ENCODE data around the gene B3GNT7.
"Not testable (repeated sequence)": the region's sequence is repeated elsewhere in the genome, so short reads cannot be mapped to it uniquely, and the experiment has no call there.

DNA sequence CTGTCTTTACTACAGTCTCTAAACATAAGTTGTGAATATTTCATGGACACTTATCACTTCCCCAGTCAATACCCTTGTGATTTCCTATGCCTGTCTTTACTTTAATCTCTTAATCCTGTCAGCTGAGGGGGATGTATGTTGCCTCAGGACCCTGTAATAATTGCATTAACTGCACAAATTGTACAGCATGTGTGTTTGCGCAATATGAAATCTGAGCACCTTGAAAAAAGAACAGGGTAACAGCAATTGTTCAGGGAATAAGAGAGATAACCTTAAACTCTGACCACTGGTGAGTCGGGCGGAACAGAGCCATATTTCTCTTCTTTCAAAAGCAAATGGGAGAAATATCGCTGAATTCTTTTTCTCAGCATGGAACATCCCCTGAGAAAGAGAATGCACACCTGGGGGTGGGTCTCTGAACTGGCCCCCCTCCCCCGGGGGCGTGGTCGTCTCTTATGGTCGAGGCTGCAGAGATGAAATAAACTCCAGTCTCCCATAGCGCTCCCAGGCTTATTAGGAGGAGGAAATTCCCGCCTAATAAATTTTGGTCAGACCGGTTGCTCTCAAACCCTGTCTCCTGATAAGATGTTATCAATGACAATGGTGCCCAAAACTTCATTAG is 19.4 kb upstream of the B3GNT7 start:
- TF ChIP-seq, protein P1, sequence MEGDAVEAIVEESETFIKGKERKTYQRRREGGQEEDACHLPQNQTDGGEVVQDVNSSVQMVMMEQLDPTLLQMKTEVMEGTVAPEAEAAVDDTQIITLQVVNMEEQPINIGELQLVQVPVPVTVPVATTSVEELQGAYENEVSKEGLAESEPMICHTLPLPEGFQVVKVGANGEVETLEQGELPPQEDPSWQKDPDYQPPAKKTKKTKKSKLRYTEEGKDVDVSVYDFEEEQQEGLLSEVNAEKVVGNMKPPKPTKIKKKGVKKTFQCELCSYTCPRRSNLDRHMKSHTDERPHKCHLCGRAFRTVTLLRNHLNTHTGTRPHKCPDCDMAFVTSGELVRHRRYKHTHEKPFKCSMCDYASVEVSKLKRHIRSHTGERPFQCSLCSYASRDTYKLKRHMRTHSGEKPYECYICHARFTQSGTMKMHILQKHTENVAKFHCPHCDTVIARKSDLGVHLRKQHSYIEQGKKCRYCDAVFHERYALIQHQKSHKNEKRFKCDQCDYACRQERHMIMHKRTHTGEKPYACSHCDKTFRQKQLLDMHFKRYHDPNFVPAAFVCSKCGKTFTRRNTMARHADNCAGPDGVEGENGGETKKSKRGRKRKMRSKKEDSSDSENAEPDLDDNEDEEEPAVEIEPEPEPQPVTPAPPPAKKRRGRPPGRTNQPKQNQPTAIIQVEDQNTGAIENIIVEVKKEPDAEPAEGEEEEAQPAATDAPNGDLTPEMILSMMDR (IDR thresholded peaks at IDR 0.05; ENCODE audit: low read depth, low read length, missing input control): not testable (repeated sequence)
- TF ChIP-seq, protein P2, sequence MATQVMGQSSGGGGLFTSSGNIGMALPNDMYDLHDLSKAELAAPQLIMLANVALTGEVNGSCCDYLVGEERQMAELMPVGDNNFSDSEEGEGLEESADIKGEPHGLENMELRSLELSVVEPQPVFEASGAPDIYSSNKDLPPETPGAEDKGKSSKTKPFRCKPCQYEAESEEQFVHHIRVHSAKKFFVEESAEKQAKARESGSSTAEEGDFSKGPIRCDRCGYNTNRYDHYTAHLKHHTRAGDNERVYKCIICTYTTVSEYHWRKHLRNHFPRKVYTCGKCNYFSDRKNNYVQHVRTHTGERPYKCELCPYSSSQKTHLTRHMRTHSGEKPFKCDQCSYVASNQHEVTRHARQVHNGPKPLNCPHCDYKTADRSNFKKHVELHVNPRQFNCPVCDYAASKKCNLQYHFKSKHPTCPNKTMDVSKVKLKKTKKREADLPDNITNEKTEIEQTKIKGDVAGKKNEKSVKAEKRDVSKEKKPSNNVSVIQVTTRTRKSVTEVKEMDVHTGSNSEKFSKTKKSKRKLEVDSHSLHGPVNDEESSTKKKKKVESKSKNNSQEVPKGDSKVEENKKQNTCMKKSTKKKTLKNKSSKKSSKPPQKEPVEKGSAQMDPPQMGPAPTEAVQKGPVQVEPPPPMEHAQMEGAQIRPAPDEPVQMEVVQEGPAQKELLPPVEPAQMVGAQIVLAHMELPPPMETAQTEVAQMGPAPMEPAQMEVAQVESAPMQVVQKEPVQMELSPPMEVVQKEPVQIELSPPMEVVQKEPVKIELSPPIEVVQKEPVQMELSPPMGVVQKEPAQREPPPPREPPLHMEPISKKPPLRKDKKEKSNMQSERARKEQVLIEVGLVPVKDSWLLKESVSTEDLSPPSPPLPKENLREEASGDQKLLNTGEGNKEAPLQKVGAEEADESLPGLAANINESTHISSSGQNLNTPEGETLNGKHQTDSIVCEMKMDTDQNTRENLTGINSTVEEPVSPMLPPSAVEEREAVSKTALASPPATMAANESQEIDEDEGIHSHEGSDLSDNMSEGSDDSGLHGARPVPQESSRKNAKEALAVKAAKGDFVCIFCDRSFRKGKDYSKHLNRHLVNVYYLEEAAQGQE (IDR thresholded peaks at IDR 0.05): not testable (repeated sequence)
- TF ChIP-seq, protein P3, sequence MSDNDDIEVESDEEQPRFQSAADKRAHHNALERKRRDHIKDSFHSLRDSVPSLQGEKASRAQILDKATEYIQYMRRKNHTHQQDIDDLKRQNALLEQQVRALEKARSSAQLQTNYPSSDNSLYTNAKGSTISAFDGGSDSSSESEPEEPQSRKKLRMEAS (IDR thresholded peaks at IDR 0.05): not testable (repeated sequence)
- TF ChIP-seq, protein P4, sequence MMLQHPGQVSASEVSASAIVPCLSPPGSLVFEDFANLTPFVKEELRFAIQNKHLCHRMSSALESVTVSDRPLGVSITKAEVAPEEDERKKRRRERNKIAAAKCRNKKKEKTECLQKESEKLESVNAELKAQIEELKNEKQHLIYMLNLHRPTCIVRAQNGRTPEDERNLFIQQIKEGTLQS (IDR thresholded peaks at IDR 0.05): not testable (repeated sequence)

Measured in liver (tissue), 3 donors.